SH-SY5Y (cell line): ENCODE results near the gene PI4KB.

Experiments used
- GATA2 ChIP-seq: IDR thresholded peaks from 2 replicates; pipeline ENCODE4 v1.6.1; 2011; ENCODE audit warnings: mild to moderate bottlenecking, low read depth, low read length
- GATA3 ChIP-seq: IDR thresholded peaks from 2 replicates; pipeline ENCODE4 v1.6.1; 2011; ENCODE audit warnings: low read depth, mild to moderate bottlenecking, low read length, moderate library complexity

- TF ChIP-seq GATA3 (no peak), GATA2 (no peak)
Measured at GRCh38 chr1:151344291-151344690, 17.1 kb upstream of the PI4KB start.
